Measurements from ENCODE around the gene SRD5A2. TPM values are rescaled to one million over a fixed set of nuclear protein-coding genes. Genes with fewer than 3 reads are reported as not detected.

Gene SRD5A2
- total and polyA plus RNA-seq, 2 of the 8 experiments (the other 6 are each of a cell fraction or from before 2014, with no cell fraction given) = 0.02 TPM; not detected in 1

DNA sequence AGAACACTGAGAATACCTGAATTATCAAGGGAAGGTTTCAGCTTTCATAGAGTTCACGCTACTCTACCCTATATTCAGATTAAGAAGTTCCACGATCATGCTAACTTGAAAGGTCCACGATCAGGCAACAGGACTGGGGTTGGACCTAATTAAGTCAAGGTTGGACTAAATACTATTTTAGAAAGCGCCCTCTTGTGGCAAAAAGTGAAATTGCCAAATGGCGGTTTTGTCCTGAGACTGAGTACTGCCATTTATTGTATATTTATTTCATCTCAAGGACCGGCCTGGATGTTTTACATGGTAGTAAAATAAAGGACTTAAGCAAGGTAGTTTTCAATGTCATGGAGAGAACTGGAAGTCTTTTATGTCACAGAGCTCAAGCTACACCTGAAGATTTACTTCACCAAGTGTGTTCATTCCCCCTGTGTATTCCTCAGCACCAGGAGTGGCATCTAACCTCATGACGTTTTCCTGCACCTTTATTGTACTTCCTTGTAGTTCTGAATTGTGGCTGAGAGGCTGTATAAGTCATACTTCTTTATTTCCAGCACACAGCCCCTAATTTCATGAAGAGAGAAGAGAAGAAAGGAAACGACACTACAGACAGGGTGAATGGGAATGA is 56.8 kb downstream of the SRD5A2 start:
- Histone ChIP-seq H3K9me3 (ENCODE audit: insufficient read depth in 2 of 2, low read depth in 1 of 2, low read length in 1 of 2) (peaks cover 4 to 29% of the 10 kb centered on the region in 2 experiments; a peak in 2 of 4 replicates), H3K27me3 (replicated peaks in 1 of 4; ENCODE audit: control insufficient read depth in 3 of 4, extremely low read depth in 1 of 4, insufficient read depth in 3 of 4, low read length in 3 of 4) (no peaks in the 10 kb centered on the region), H3K4ac (replicated peaks; ENCODE audit: insufficient read length, low read depth, low read length) (no peak overlapping the region), H3K27ac (ENCODE audit: low read depth, low read length) (no peak overlapping the region), H3K23me2 (ENCODE audit: low read depth, low read length) (no peaks in the 10 kb centered on the region), H3K4me2 (ENCODE audit: insufficient read depth in 1 of 2, low read depth in 2 of 2, low read length in 2 of 2) (no peak overlapping the region), H3K14ac (ENCODE audit: insufficient read length) (no peak overlapping the region), H4K5ac (ENCODE audit: insufficient read length, low read depth, low read length) (no peak overlapping the region), H2BK12ac (ENCODE audit: low read depth, low read length) (no peak overlapping the region), H2AK5ac (ENCODE audit: low read depth, low read length) (no peak overlapping the region), H2BK120ac (replicated peaks; ENCODE audit: low read depth, low read length) (no peak overlapping the region), H4K8ac (ENCODE audit: extremely low read depth, insufficient read depth, low read length) (no peak overlapping the region), H3K36me3 (ENCODE audit: control insufficient read depth in 2 of 4, insufficient read depth in 4 of 4, low read length in 3 of 4) (no peaks in the 10 kb centered on the region), H4K20me1 (replicated peaks in 1 of 2; ENCODE audit: control insufficient read depth in 1 of 2, insufficient read depth in 2 of 2, low read length in 2 of 2) (no peaks in the 10 kb centered on the region), H3K4me1 (replicated peaks in 1 of 4; ENCODE audit: control insufficient read depth in 3 of 4, insufficient read depth in 4 of 4, low read length in 3 of 4) (no peaks in the 10 kb centered on the region), H3K79me1 (ENCODE audit: low read depth, low read length) (no peaks in the 10 kb centered on the region), H3K4me3 (ENCODE audit: extremely low read depth in 1 of 4, insufficient read depth in 2 of 4, low read depth in 3 of 4, low read length in 4 of 4) (no peak overlapping the region), H4K91ac (replicated peaks; ENCODE audit: insufficient read length, low read length) (no peak overlapping the region), H2BK15ac (ENCODE audit: low read length) (no peak overlapping the region), H3K18ac (ENCODE audit: extremely low read depth, low read length) (no peak overlapping the region), H3K23ac (ENCODE audit: insufficient read length) (no peak overlapping the region), H3K56ac (replicated peaks; ENCODE audit: insufficient read length, low read depth, low read length) (no peak overlapping the region), H2BK5ac (ENCODE audit: low read depth, low read length) (no peak overlapping the region), H2AFZ (ENCODE audit: low read length) (0 out of 2 replicates have a peak overlapping the region, but pooled peaks have one; percentile 10), H3K9ac (replicated peaks in 1 of 4; ENCODE audit: extremely low read depth in 1 of 4, low read depth in 3 of 4, low read length in 3 of 4) (no peak overlapping the region), H3K79me2 (ENCODE audit: control insufficient read depth in 1 of 2, insufficient read depth in 2 of 2, low read length in 2 of 2) (no peaks in the 10 kb centered on the region), H2BK20ac (ENCODE audit: low read length) (no peak overlapping the region)
- FAIRE-seq (peak; percentile 70), DNase-seq (ENCODE audit: low read depth in 1 of 2, low spot score in 2 of 2) (peak in 1 of 2 experiments; percentile 81)
- 48% methylated on average over 8 of the region's 8 CpGs; no CpG with 5 or more reads in 1 of the 2 experiments for WGBS, 2 experiments (ENCODE audit: extremely low coverage in 1 of 2, insufficient coverage in 1 of 2, insufficient read length in 1 of 2, insufficient replicate concordance in 2 of 2, low coverage in 1 of 2, low lambda C conversion rate in 2 of 2, missing lambda C conversion rate in 1 of 2)
- CTCF ChIA-PET (ENCODE audit: partially characterized antibody) = interaction anchor here (0.7 to 2.8 kb wide), 17 partner anchors 8 to 354 kb away, joined by 3 to 16 read pairs (median 4); no protein-coding TSS in a partner anchor
- POLR2A ChIA-PET (ENCODE audit: partially characterized antibody) = no interaction called here
- TF ChIP-seq JUN (IDR thresholded peaks at IDR 0.05; ENCODE audit: low read depth, low read length) = no peak
- TF ChIP-seq HDAC6 (IDR thresholded peaks at IDR 0.05; ENCODE audit: low read depth, low read length) = no peak
- no peak for TF ChIP-seq RXRA (IDR thresholded peaks at IDR 0.05; ENCODE audit: insufficient read depth, low read depth, low read length)
- TF ChIP-seq POLR2AphosphoS5 (IDR thresholded peaks at IDR 0.05; ENCODE audit: low read depth, low read length) = no peak
- TF ChIP-seq, protein P1, sequence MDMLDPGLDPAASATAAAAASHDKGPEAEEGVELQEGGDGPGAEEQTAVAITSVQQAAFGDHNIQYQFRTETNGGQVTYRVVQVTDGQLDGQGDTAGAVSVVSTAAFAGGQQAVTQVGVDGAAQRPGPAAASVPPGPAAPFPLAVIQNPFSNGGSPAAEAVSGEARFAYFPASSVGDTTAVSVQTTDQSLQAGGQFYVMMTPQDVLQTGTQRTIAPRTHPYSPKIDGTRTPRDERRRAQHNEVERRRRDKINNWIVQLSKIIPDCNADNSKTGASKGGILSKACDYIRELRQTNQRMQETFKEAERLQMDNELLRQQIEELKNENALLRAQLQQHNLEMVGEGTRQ (IDR thresholded peaks at IDR 0.05; ENCODE audit: low read length) = no peak
- TF ChIP-seq HDAC2 (IDR thresholded peaks at IDR 0.05; ENCODE audit: borderline replicate concordance in 1 of 2, low read depth in 2 of 2, low read length in 2 of 2) = no peak
- peak; percentile 42 to 62 for TF ChIP-seq RAD21 (IDR thresholded peaks at IDR 0.05 in 1 of 2, conservative IDR thresholded peaks at IDR 0.05 in 1 of 2; ENCODE audit: low read depth in 2 of 2, low read length in 2 of 2)
- no peak for TF ChIP-seq TCF12 (IDR thresholded peaks at IDR 0.05; ENCODE audit: low read depth, low read length)
- no peak for TF ChIP-seq RNF2 (IDR thresholded peaks at IDR 0.05; ENCODE audit: borderline replicate concordance, low read depth, low read length, missing control alignments, poor library complexity, severe bottlenecking)

All from H1 (cell line).